MV-4-11 (cell line): ENCODE data around the gene RAB6B.
A peak's percentile ranks its signal among the peaks of the same experiment; 100 is the strongest.

Experiments used
- DNase-seq: peaks from one replicate; lab custom pipeline; 2025; lab: John Stamatoyannopoulos, UW

Gene RAB6B

GRCh38 chr3:133881492-133881891 is 14.2 kb downstream of the RAB6B start:
- DNase-seq, result no peak

- no peak for DNase-seq
Measured at GRCh38 chr3:133880886-133881455, 14.7 kb downstream of the RAB6B start.

GRCh38 chr3:133880287-133880686 is 15.4 kb downstream of the RAB6B start:
- no peak for DNase-seq

GRCh38 chr3:133878518-133878917 is 17.2 kb downstream of the RAB6B start:
- DNase-seq, result no peak

- no peak for DNase-seq
Measured at GRCh38 chr3:133877221-133877620, 18.5 kb downstream of the RAB6B start.

GRCh38 chr3:133874761-133875438 is 20.8 kb downstream of the RAB6B start:
- DNase-seq, result no peak

GRCh38 chr3:133874344-133874743 is 21.3 kb downstream of the RAB6B start:
- no peak for DNase-seq

GRCh38 chr3:133872781-133873180 is 22.9 kb downstream of the RAB6B start:
- no peak for DNase-seq

- DNase-seq, result no peak
Measured at GRCh38 chr3:133872161-133872560, 23.5 kb downstream of the RAB6B start.

GRCh38 chr3:133871368-133872090 is 24.2 kb downstream of the RAB6B start:
- DNase-seq, result no peak

GRCh38 chr3:133870822-133871221 is 24.9 kb downstream of the RAB6B start:
- DNase-seq, result no peak

GRCh38 chr3:133869586-133869985 is 26.1 kb downstream of the RAB6B start:
- DNase-seq, result no peak

GRCh38 chr3:133868758-133869475 is 26.8 kb downstream of the RAB6B start:
- DNase-seq, result no peak

- DNase-seq, result no peak
Measured at GRCh38 chr3:133868186-133868585, 27.5 kb downstream of the RAB6B start.

- no peak for DNase-seq
Measured at GRCh38 chr3:133866141-133866540, 29.5 kb downstream of the RAB6B start.

- DNase-seq, result no peak
Measured at GRCh38 chr3:133865136-133865855, 30.4 kb downstream of the RAB6B start.

- no peak for DNase-seq
Measured at GRCh38 chr3:133864616-133865015, 31.1 kb downstream of the RAB6B start.

- peak; percentile 43 for DNase-seq
Measured at GRCh38 chr3:133863911-133864310, 31.8 kb downstream of the RAB6B start.

- DNase-seq, result no peak
Measured at GRCh38 chr3:133862161-133862560, 33.5 kb downstream of the RAB6B start.

- DNase-seq, result no peak
Measured at GRCh38 chr3:133860519-133860918, 35.2 kb downstream of the RAB6B start.

GRCh38 chr3:133859381-133860234 is 36.1 kb downstream of the RAB6B start:
- no peak for DNase-seq
